Left cardiac atrium (tissue), 4 donors: ENCODE measurements around the gene CENPQ. TPM values are rescaled to one million over a fixed set of nuclear protein-coding genes. Genes with fewer than 3 reads are reported as not detected.

Experiments
- ATAC-seq, 2 donors: fragments of 200-7000 bp; cut with Tn5 transposase; one replicate each; pipeline ENCODE4 v1.9.1; 2020; ENCODE audit warnings: mild to moderate bottlenecking in 2 of 2, moderate library complexity in 2 of 2
- DNase-seq: peaks from one replicate; pipeline ENCODE4 v3.0.0-alpha.2; 2020
- intact Hi-C, 2 donors: fragments of 100-400 bp; cut with DNase I; formaldehyde crosslinking; loops; one replicate each; pipeline versions ENCODE4 v1.14.1 to v1.15.1; 2022 to 2023
- total RNA-seq, 2 donors: library from RNA; stranded (reverse); fragmentation: NEBNext Ultra II Directional; extraction: Animal tissue kit (Norgen Biotek cat#: 25700); gene quantifications; one replicate each; pipeline ENCODE4 v1.2.1, GENCODE V29; 2021
- donor health status: DM: no; HTN: yes; CAD: no.
- donor health status: DM: no; HTN: yes; CAD: no; lungs with severe emphysema.
- donor health status: DM: yes; HTN: yes; CAD: no.
- donor health status: Dilated cardiomyopathy.

The CENPQ gene
- total RNA-seq, 2 donors from 2014 or later, result 4.7 to 5.9 TPM

DNA sequence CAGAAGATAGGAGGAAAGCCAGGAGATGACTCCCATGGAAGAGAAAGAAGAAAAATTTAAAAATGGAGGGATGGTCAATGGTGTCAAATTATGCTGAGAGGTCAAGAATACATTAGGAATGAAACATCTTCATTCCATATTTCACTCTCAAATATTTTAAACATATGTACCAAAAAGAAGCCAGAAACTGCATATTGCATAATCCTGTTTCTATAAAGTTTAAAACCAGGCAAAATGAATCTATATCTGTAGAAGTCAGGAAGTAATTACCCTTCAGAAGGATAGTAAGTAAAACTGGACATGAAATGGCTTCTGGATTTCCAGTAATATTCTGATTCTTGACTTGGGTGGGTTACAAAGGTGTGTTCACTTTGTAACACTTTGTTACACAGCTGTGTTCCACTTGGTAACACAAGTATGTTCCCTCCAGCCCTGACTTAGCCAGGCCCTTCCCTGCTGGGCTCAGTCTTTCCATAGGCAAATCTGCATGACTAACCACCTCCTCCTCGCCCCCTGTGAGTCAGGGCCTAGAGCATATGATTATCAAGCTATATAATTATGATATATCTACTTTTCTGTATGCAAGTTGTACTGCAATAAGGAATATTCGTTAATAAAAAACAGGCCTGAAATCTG lies 67.1 kb downstream of the CENPQ start:
- intact Hi-C loops, result loop anchor here in 1 of 2 donors (2.0 to 5.0 kb wide), 2 partner anchors 77 to 321 kb away; no protein-coding TSS in a partner anchor
- ATAC-seq, result no peak

DNA sequence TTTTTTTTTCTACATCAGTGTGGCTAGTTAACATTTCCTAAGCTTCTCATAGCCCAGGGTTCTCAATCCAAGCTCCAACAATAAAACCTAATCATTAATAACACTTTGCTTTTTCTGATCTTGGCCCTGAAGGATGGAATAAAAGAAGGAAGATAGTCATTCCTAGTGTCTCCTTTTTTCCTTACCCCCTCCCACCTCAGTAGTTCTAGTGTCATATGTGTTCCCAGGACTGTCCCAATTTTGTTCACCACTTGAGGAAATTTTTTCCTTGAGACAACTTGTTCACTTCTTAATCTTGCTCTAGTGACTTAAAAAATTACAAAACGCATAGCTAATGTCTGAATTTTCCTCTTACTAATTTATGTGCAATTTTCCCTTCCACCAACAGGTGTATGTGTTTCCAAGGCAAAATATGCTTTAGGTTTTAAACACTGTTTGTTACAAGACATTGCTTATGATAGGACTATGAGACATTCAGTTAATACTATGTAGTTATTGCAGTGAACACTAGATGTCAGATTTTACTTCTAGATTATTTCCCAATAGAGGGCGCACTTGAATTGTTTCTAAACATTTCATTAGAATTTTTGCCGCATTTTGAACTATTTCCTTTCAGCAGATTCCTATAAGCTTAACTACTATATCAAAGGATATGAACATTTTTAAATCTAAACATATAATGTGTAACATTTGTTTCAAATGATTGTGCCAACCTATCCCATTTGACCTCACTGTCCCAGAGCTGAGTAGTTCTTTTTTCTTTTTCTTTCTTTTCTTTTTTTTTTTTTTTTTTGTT lies 68.8 kb downstream of the CENPQ start:
- intact Hi-C loops, result loop anchor here in 1 of 2 donors (2.0 to 5.0 kb wide), 2 partner anchors 75 to 319 kb away; no protein-coding TSS in a partner anchor
- ATAC-seq (peak in 1 of 2 donors; percentile 72), DNase-seq (no peak)

More for the DNA sequence above, 67.1 kb downstream of the CENPQ start:
- no peak for DNase-seq

DNA sequence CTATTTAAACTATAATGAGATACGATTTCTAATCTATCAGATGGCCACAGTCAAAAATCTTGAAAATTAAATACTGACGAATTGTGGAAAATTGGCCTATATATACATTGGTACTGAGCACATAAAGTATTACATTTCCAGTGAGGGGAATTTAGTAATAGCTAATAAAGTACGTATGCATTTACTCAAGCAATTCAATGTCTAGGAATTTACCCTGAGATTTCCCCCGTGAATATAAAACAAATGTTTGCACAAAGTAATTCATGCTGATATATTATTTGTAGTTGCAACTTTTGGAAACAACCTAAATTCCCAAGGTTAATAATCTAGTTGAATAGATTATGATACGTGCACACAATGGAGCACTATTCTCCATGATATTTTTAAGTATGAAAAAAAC lies 72.6 kb downstream of the CENPQ start:
- ATAC-seq, result no peak
- intact Hi-C loops, result no loop called here
- no peak for DNase-seq

DNA sequence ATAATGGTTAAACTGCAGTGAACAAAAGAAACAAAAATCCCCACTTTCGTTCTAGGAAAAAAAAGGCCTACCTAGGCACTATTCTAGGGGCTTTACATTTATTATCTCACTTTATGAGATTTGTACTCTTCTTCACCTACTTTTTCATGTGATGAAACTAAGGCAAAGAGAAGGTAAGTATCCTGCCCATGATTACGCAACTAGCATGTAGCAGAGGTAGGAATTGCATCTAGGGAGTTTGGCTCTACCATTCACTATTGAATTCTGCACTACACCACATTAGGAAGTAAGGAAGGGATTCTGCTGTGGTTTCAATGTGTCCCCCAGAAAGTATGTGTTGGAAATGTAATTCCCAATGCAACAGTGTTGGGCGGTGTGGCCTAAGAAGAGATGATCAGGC lies 75.9 kb downstream of the CENPQ start:
- intact Hi-C loops, result no loop called here
- ATAC-seq (no peak), DNase-seq (no peak)

DNA sequence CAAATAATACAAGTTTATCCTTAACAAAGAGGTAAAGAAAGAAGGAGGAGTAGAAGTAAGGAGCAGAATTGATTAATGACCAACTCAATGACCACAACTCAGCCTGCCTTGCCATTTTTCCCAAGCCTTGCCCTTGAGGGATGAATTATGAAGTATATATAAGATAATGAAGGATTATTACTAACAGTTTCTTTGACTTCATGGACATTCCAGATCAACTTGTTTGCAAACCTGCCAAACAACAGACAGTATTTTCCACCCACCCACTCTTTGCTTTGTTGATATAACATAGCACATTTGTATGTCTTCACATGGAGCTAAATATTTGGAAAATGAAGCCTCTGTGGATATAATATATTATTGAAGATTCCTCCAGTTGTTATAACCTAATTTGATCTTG lies 77.4 kb downstream of the CENPQ start:
- ATAC-seq (no peak), DNase-seq (no peak)
- intact Hi-C loops, result no loop called here

DNA sequence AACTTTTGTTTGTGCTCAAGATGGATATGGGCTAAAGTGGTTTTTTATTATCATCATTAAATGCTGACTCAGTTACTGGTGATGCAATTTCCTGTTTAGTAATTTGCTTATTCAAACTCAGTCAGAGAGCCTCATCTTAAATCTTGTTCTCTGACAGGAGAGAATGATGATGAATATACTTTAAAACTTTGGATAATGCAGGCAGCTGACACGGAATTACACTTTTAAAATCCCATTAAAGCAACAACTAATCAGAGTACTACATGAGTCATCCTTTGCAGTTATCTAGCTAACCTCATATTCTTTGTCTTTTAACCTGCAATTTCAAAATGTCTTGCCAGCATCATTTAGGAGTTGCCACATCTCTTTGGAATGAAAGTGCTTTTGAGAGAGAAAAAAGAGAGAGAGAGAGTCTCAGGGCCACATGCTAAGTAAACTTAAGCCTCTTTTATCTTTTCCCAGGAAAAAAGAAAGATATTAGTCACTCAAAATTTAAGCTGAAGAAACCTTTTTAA lies 78.1 kb downstream of the CENPQ start:
- DNase-seq, result no peak
- peak in 1 of 2 donors; percentile 95 for ATAC-seq
- intact Hi-C loops, result no loop called here

DNA sequence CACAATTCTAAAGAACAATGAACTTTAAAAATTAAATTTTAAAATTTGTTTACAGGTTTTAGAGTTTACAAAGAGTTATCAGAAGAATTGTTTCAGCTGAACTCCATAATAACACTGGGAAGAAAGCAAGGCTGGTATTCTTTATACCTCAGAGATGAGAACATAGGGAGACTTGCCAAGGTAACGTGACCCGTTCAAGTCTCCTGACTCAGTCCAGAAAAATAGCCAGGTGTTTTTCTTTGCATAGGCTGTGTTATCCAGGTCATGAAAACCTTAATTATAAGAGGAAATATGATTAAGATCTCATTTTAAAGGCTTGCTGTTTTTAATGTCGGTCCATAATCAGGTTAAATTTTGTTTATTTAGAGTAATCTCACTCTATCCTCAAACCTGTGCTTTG lies 78.8 kb downstream of the CENPQ start:
- intact Hi-C loops, result no loop called here
- ATAC-seq (peak in 1 of 2 donors; percentile 43), DNase-seq (no peak)

Other genes starting within 250 kb of the CENPQ start
- 10 to 100 TPM; 26.7 to 29.7 TPM for gene MMUT, start 117 bp upstream of the CENPQ start, total RNA-seq
- not detected for gene GLYATL3, start 36.6 kb downstream of the CENPQ start, total RNA-seq
- 1 to 10 TPM in 1 of 2 donors, under 1 TPM in 1; 0.35 to 1.1 TPM for gene C6orf141, start 87.3 kb downstream of the CENPQ start, total RNA-seq
- gene RHAG, start 173.5 kb downstream of the CENPQ start, total RNA-seq, result under 1 TPM; 0.60 to 0.97 TPM